BJ (cell line): Measurements from ENCODE around the gene CCDC88C. TPM values are rescaled to one million over a fixed set of nuclear protein-coding genes. Genes with fewer than 3 reads are reported as not detected.
A peak's percentile ranks its signal among the peaks of the same experiment; 100 is the strongest.

Experiments
- CTCF ChIA-PET: fragments of 350-600 bp; formaldehyde crosslinking; extraction: SDS; loops from one replicate; lab custom pipeline; 2021; ENCODE audit warnings: antibody characterized with exemption, inconsistent platforms; lab: Yijun Ruan, JAX
- POLR2A ChIA-PET: fragments of 300-600 bp; sonication (Branson Sonifier 250); formaldehyde crosslinking; extraction: SDS; loops from one replicate; lab custom pipeline; 2021; ENCODE audit warnings: antibody characterized with exemption; lab: Charles Lee
- DNase-seq: peaks from one replicate; pipeline ENCODE4 v3.0.0-alpha.2; 2011; ENCODE audit warnings: low read depth
- H3K27me3 ChIP-seq: 2 replicates; pipeline ENCODE4 v1.6.0; 2011; ENCODE audit warnings: low read length; ENCODE audit not compliant: control insufficient read depth, insufficient read depth
- H3K36me3 ChIP-seq: 2 replicates; pipeline ENCODE4 v1.5.1; 2011; ENCODE audit warnings: low read length; ENCODE audit not compliant: control insufficient read depth, insufficient read depth
- H3K4me3 ChIP-seq: 2 replicates; pipeline ENCODE4 v1.5.1; 2011; ENCODE audit warnings: low read depth, mild to moderate bottlenecking, control low read depth, low read length
- polyA plus RNA-seq: library from polyadenylated mRNA; depleted of rRNA; stranded (reverse); fragments of >200 nt; gene quantifications from 2 replicates; pipeline ENCODE4 v1.2.3, GENCODE V29; 2011
- TF ChIP-seq, protein P1 (sequence below): IDR thresholded peaks from 2 replicates; pipeline ENCODE4 v1.5.1; 2011; ENCODE audit warnings: low read depth, mild to moderate bottlenecking, control low read depth, inconsistent platforms, low read length, moderate library complexity; ENCODE audit not compliant: insufficient read depth

CCDC88C gene
- polyA plus RNA-seq, 1 experiment, result not detected

DNA sequence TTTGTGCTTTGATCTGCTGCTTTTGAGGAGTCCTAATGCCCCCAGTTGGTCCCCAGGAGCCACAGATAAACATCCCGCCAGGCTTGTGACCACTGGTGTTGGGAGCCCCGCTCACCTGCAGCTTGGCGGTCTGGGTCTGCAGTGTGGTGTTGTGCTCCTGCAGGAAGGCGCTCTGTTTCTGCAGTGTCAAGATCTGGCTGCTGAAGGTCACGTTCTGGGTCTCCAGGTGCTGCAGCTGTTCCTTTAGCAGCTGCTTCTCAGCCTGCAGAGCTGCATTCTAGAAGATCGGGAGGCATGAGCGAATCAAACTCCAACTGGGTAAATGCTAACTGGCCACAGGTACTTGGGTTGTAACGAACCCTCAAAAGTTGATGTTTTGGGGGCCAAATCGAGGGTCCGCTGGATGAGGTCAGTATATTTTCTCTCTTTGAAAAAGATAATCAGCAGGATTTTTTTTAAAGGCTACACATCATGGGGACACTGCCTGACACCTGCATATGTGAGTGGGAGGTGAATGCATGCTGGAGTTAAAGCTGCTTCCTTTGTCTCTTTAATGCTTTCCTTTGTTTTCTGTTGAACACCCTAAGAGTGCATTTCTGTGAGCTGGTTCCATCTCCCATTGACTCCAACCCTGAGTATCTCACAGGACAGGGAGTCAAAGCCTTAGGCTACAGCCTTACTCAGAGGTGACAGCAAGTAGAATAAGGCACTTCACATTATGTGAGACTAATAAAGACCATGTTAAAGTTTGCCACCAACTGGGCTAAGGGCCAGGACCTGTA, 111.8 kb downstream of the CCDC88C start:
- no peak overlapping the region for H3K4me3 ChIP-seq
- H3K36me3 ChIP-seq, result no peaks in the 10 kb centered on the region
- H3K27me3 ChIP-seq, result peaks cover 6% of the 10 kb centered on the region; the same call in 1 of the 2 replicates
- TF ChIP-seq, protein P1, sequence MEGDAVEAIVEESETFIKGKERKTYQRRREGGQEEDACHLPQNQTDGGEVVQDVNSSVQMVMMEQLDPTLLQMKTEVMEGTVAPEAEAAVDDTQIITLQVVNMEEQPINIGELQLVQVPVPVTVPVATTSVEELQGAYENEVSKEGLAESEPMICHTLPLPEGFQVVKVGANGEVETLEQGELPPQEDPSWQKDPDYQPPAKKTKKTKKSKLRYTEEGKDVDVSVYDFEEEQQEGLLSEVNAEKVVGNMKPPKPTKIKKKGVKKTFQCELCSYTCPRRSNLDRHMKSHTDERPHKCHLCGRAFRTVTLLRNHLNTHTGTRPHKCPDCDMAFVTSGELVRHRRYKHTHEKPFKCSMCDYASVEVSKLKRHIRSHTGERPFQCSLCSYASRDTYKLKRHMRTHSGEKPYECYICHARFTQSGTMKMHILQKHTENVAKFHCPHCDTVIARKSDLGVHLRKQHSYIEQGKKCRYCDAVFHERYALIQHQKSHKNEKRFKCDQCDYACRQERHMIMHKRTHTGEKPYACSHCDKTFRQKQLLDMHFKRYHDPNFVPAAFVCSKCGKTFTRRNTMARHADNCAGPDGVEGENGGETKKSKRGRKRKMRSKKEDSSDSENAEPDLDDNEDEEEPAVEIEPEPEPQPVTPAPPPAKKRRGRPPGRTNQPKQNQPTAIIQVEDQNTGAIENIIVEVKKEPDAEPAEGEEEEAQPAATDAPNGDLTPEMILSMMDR, result no peak
- ChIA-PET POLR2A (no interaction called here), CTCF (interaction anchor here (0.7 to 1.4 kb wide), 5 partner anchors 8 to 867 kb away, joined by 3 read pairs; no protein-coding TSS in a partner anchor)
- no peak for DNase-seq

DNA sequence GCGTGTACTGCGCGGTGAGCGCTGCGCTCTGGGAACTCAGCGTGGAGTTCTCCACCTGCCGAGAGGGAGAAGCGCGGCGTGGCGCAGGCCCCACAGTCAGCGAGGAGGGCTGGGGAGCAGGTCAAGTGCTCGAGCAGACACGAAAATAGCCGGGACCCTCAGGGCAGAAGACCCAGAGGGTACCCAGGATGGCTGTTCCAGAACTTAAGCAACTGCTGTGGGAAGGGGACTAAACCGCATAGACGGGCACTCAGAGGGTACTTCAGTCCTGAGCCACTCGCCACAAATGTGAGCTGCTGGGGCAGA, 113.7 kb downstream of the CCDC88C start:
- H3K27me3 ChIP-seq, result peaks cover 8% of the 10 kb centered on the region
- no peak for DNase-seq
- H3K36me3 ChIP-seq, result no peaks in the 10 kb centered on the region
- TF ChIP-seq, protein P1, result no peak
- ChIA-PET POLR2A (no interaction called here), CTCF (interaction anchor here (1.1 kb wide), 1 partner anchor 10 kb away, joined by 5 read pairs; no protein-coding TSS in a partner anchor)
- peak overlapping the region; percentile 4; the same call in 1 of the 2 replicates for H3K4me3 ChIP-seq

DNA sequence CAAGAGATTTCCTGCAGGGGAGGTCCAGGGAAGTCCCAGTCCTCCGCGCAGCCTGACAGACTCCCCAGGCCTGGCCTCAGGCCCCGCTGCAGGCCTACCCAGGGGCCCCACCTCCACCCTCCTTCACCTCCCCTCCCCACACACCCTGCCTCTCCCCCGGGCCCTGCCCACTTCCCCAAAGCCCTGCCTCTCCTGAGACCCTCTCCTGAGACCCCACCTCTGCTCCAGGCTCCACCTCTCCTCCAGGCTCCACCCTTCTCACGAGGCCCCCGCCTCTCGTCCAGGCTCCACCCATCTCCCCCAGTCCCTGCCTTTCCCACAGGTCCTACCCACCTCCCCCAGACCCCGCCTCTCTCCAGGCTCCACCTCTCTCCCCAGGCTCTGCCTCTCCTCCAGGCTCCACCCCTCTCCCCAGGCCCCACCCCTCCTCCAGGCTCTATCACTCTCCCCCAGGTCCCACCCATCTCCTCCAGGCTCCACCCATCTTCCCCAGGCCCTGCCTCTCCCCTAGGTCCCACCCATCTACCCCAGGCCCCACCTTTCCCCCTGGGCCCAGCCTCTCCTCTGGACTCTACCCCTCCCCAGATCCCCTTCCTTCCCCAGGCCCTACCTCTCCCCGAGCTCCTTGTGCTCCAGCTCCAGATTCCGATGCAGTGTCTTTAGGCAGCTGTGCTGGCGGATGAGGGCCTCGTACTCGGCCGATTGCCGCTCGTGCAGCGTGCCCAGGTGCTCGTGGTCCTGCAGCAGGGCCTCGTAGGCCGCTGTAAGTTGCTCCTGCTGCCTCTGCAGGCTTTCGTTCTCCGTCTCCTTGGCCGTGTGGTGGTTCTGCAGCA, 114.3 kb downstream of the CCDC88C start:
- peaks cover 8% of the 10 kb centered on the region for H3K27me3 ChIP-seq
- peak overlapping the region; percentile 4; the same call in 1 of the 2 replicates for H3K4me3 ChIP-seq
- ChIA-PET CTCF (interaction anchor here (0.7 to 1.1 kb wide), 2 partner anchors 9 to 10 kb away, joined by 3 to 5 read pairs; no protein-coding TSS in a partner anchor), POLR2A (no interaction called here)
- H3K36me3 ChIP-seq, result no peaks in the 10 kb centered on the region
- DNase-seq, result no peak
- TF ChIP-seq, protein P1, result no peak

DNA sequence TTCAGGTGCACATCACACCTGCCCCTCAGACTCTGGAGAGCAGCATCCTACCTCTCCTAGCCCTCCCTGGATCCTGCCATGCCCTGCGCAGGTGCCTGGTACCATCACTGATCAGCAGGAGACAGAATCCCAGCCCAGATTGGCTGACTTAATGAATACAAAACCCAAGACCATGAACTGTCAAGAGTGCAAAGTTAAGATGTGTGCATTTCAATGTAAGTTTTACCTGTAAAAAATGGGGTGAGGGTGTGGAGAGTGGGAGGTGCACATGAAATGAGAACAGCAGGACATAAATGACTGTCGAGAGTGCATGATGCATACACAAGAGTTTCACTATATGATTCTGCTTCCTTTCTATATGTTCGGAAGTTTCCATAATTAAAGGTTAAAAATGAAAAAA, 115.2 kb downstream of the CCDC88C start:
- CTCF ChIA-PET, result interaction anchor here (0.7 kb wide), 1 partner anchor 8 kb away, joined by 3 read pairs; no protein-coding TSS in a partner anchor
- POLR2A ChIA-PET, result no interaction called here
- TF ChIP-seq, protein P1, result no peak
- DNase-seq, result no peak
- H3K36me3 ChIP-seq, result no peaks in the 10 kb centered on the region
- no peak overlapping the region for H3K4me3 ChIP-seq
- peaks cover 8% of the 10 kb centered on the region for H3K27me3 ChIP-seq

DNA sequence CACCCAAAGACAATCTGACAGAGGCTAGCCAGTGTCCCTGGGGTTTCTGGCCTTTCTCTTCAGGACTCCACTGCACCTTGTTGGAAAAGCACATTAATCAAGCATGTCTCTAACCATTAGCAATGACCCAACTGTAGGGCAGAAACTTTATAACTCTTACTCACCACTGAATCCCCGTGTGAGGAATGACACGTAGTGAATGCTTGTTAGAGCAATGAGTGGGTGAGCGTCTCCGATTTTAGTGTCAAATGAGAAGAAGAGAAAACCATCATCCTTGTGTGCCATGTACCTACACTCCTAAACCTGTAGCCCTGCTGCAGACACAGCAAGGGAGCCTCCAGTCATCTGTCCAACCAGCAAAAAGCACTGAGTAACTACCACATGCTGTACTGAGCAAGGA, 116.7 kb downstream of the CCDC88C start:
- no peaks in the 10 kb centered on the region for H3K36me3 ChIP-seq
- no peak for DNase-seq
- H3K27me3 ChIP-seq, result peaks cover 8% of the 10 kb centered on the region
- H3K4me3 ChIP-seq, result no peak overlapping the region
- POLR2A ChIA-PET, result no interaction called here
- CTCF ChIA-PET, result no interaction called here
- TF ChIP-seq, protein P1, result no peak
